Measurements from ENCODE around the gene NPHP3. TPM values are rescaled to one million over a fixed set of nuclear protein-coding genes. Genes with fewer than 3 reads are reported as not detected.
"Not testable (repeated sequence)": the region's sequence is repeated elsewhere in the genome, so short reads cannot be mapped to it uniquely, and the experiment has no call there.

NPHP3 gene
- total RNA-seq, 1 experiment from 2014 or later = 26.5 TPM

DNA sequence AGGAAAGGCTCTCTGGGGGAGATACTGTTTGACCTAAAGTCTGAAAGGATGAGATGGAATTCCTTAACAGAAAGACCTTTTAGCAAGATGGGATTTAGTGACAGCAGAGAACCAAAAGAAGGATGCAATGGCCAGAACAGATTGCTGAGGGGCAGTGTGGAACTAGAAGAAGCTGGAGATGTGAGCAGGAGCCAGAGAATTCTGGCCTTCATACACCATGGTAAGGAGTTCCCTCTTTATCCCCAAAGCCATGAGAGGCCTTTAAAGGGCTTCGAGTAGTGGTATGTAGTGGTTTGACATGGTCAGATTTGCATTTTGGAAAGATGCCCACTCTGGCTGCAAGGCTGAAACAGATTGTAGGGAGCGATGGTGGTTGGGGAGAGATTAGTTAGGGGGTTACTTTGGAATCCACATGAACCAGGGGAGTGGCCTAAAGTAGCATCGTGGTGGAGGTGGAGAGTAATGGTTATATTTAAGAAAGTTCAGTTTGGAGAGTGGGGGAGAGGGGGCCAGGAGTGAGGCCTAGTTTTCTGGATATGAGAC is 34.0 kb upstream of the NPHP3 start:
- DNase-seq = no peak
- Histone ChIP-seq H3K4me3 (no peak overlapping the region), H3K27me3 (ENCODE audit: insufficient read depth, low read depth) (peaks cover 4% of the 10 kb centered on the region; the same call in 1 of the 2 replicates), H2AFZ (no peak overlapping the region), H3K36me3 (ENCODE audit: low read depth) (no peaks in the 10 kb centered on the region), H3F3A (ENCODE audit: insufficient read depth, low read depth) (no peaks in the 10 kb centered on the region), H3K9me2 (ENCODE audit: insufficient read depth) (no peaks in the 10 kb centered on the region), H3K4me1 (replicated peaks; ENCODE audit: insufficient read depth) (no peaks in the 10 kb centered on the region), H4K20me1 (ENCODE audit: insufficient read depth) (no peaks in the 10 kb centered on the region), H3K4me2 (no peak overlapping the region), H3K9me3 (ENCODE audit: insufficient read depth, low read depth) (no peaks in the 10 kb centered on the region), H3K79me2 (ENCODE audit: low read depth) (no peaks in the 10 kb centered on the region), H3K27ac (no peak overlapping the region)
- ChIA-PET CTCF (no interaction called here), POLR2A (ENCODE audit: unreplicated experiment) (no interaction called here)
- intact Hi-C loops (cut with micrococcal nuclease; ENCODE audit: unreplicated experiment) = no loop called here
- TF ChIP-seq, protein P1, sequence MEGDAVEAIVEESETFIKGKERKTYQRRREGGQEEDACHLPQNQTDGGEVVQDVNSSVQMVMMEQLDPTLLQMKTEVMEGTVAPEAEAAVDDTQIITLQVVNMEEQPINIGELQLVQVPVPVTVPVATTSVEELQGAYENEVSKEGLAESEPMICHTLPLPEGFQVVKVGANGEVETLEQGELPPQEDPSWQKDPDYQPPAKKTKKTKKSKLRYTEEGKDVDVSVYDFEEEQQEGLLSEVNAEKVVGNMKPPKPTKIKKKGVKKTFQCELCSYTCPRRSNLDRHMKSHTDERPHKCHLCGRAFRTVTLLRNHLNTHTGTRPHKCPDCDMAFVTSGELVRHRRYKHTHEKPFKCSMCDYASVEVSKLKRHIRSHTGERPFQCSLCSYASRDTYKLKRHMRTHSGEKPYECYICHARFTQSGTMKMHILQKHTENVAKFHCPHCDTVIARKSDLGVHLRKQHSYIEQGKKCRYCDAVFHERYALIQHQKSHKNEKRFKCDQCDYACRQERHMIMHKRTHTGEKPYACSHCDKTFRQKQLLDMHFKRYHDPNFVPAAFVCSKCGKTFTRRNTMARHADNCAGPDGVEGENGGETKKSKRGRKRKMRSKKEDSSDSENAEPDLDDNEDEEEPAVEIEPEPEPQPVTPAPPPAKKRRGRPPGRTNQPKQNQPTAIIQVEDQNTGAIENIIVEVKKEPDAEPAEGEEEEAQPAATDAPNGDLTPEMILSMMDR (conservative IDR thresholded peaks at IDR 0.05) = no peak
- TF ChIP-seq EZH2 (IDR thresholded peaks at IDR 0.05; ENCODE audit: low read depth) = no peak
- no TSS peak for BruUV-seq (replicated peaks)

DNA sequence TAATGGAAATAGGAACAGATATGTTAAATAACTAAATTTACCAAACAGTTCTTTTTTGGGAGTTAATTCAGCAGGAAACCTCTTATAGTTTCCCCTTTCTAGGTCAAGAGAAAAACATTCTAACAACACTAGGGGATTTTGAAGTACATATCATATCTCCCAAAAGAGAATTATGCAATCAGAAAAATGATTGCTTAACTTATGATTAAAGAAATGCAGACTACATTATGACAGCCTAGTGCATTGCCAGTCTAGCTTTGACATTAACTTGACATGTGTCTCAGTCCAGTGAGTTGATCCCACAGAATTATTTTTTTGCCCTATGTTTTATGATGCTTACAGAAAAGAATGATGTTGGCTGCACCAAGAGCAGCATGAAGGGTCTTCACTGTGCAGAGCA is 31.7 kb upstream of the NPHP3 start:
- Histone ChIP-seq H3K4me3 (no peak overlapping the region), H3K79me2 (ENCODE audit: low read depth) (no peaks in the 10 kb centered on the region), H3K9me2 (ENCODE audit: insufficient read depth) (no peaks in the 10 kb centered on the region), H3F3A (ENCODE audit: insufficient read depth, low read depth) (no peaks in the 10 kb centered on the region), H3K9me3 (ENCODE audit: insufficient read depth, low read depth) (no peaks in the 10 kb centered on the region), H3K27ac (no peak overlapping the region), H2AFZ (no peak overlapping the region), H3K4me1 (replicated peaks; ENCODE audit: insufficient read depth) (no peaks in the 10 kb centered on the region), H3K36me3 (ENCODE audit: low read depth) (no peaks in the 10 kb centered on the region), H3K4me2 (no peak overlapping the region), H4K20me1 (ENCODE audit: insufficient read depth) (no peaks in the 10 kb centered on the region), H3K27me3 (ENCODE audit: insufficient read depth, low read depth) (no peaks in the 10 kb centered on the region)
- ChIA-PET CTCF (no interaction called here), POLR2A (ENCODE audit: unreplicated experiment) (no interaction called here)
- no TSS peak for BruUV-seq (replicated peaks)
- intact Hi-C loops (cut with micrococcal nuclease; ENCODE audit: unreplicated experiment) = no loop called here
- no peak for DNase-seq
- TF ChIP-seq EZH2 (IDR thresholded peaks at IDR 0.05; ENCODE audit: low read depth) = no peak
- TF ChIP-seq, protein P1 (conservative IDR thresholded peaks at IDR 0.05) = no peak

- Histone ChIP-seq H3K4me1 (replicated peaks; ENCODE audit: insufficient read depth) (no peaks in the 10 kb centered on the region), H3K9me3 (ENCODE audit: insufficient read depth, low read depth) (no peaks in the 10 kb centered on the region), H3K79me2 (ENCODE audit: low read depth) (no peaks in the 10 kb centered on the region), H2AFZ (no peak overlapping the region), H3F3A (ENCODE audit: insufficient read depth, low read depth) (no peaks in the 10 kb centered on the region), H3K36me3 (ENCODE audit: low read depth) (no peaks in the 10 kb centered on the region), H3K4me2 (no peak overlapping the region), H3K4me3 (no peak overlapping the region), H3K9me2 (ENCODE audit: insufficient read depth) (no peaks in the 10 kb centered on the region), H3K27ac (no peak overlapping the region), H4K20me1 (ENCODE audit: insufficient read depth) (no peaks in the 10 kb centered on the region), H3K27me3 (ENCODE audit: insufficient read depth, low read depth) (0 out of 2 replicates have a peak, but pooled peaks cover under 1% of the 10 kb centered on the region)
- ChIA-PET CTCF (no interaction called here), POLR2A (ENCODE audit: unreplicated experiment) (no interaction called here)
- BruUV-seq (replicated peaks) = no TSS peak
- no peak for DNase-seq
- no peak for TF ChIP-seq EZH2 (IDR thresholded peaks at IDR 0.05; ENCODE audit: low read depth)
- TF ChIP-seq, protein P1 (conservative IDR thresholded peaks at IDR 0.05) = no peak
- intact Hi-C loops (cut with micrococcal nuclease; ENCODE audit: unreplicated experiment) = no loop called here
Measured at GRCh38 chr3:132749786-132750185, 27.6 kb upstream of the NPHP3 start.

DNA sequence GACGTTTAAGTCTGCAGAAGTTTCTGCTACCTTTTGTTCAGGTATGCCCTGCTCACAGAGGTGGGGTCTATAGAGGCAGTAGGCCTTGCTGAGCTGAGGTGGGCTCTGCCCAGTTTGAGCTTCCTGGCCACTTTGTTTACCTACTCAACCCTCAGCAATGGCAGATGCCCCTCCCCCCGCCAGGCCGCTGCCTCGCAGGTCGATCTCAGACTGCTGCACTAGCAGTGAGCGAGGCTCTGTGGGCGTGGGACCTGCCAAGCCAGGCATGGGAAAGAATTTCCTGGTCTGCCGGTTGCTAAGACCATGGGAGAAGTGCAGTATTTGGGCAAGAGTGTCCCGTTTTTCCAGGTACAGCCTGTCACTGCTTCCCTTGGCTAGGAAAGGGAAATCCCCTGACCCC is 24.5 kb upstream of the NPHP3 start:
- H3K4me2 ChIP-seq; intact Hi-C loops (cut with micrococcal nuclease; ENCODE audit: unreplicated experiment); H3K9me2 ChIP-seq (ENCODE audit: insufficient read depth); H3K79me2 ChIP-seq (ENCODE audit: low read depth); H3F3A ChIP-seq (ENCODE audit: insufficient read depth, low read depth); H3K36me3 ChIP-seq (ENCODE audit: low read depth); DNase-seq; POLR2A ChIA-PET (ENCODE audit: unreplicated experiment); CTCF ChIA-PET; H2AFZ ChIP-seq; H4K20me1 ChIP-seq (ENCODE audit: insufficient read depth); H3K4me1 ChIP-seq (replicated peaks; ENCODE audit: insufficient read depth); H3K4me3 ChIP-seq; H3K27ac ChIP-seq; H3K27me3 ChIP-seq (ENCODE audit: insufficient read depth, low read depth); H3K9me3 ChIP-seq (ENCODE audit: insufficient read depth, low read depth); BruUV-seq (replicated peaks): not testable (repeated sequence)
